Measurements from ENCODE around the gene TIAM1.

The TIAM1 gene

GRCh38 chr21:31290765-31291164 lies 53.3 kb downstream of the TIAM1 start:
- Histone ChIP-seq H3K4me3 (no peak overlapping the region), H3K27ac (no peak overlapping the region)
- DNase-seq (ENCODE audit: low spot score), result no peak
- TF ChIP-seq, protein P1, sequence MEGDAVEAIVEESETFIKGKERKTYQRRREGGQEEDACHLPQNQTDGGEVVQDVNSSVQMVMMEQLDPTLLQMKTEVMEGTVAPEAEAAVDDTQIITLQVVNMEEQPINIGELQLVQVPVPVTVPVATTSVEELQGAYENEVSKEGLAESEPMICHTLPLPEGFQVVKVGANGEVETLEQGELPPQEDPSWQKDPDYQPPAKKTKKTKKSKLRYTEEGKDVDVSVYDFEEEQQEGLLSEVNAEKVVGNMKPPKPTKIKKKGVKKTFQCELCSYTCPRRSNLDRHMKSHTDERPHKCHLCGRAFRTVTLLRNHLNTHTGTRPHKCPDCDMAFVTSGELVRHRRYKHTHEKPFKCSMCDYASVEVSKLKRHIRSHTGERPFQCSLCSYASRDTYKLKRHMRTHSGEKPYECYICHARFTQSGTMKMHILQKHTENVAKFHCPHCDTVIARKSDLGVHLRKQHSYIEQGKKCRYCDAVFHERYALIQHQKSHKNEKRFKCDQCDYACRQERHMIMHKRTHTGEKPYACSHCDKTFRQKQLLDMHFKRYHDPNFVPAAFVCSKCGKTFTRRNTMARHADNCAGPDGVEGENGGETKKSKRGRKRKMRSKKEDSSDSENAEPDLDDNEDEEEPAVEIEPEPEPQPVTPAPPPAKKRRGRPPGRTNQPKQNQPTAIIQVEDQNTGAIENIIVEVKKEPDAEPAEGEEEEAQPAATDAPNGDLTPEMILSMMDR (IDR thresholded peaks at IDR 0.05), result no peak

- H3K27ac ChIP-seq, result no peak overlapping the region
- no peak for DNase-seq (ENCODE audit: low spot score)
- H3K4me3 ChIP-seq, result no peak overlapping the region
- TF ChIP-seq, protein P1 (IDR thresholded peaks at IDR 0.05), result no peak
These were observed 54.4 kb downstream of the TIAM1 start for GRCh38 chr21:31289702-31290101.

DNA sequence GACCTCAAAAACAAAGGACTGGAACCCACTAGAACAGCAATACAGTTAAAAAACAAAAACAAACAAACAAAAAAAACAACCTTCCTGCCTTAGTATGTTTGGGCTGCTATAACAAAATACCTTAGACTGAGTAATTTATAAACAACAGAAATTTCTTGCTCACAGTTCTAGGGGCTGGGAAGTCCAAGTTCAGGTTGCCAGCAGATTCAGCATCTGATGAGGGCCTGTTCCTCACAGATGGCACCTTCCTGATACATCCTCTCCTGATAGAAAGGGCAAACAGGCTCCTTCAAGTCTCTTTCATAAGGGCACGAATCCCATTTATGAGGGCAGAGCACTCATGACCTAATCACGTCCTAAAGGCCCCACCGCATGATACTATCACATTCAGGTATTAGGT lies 55.9 kb downstream of the TIAM1 start:
- no peak overlapping the region for H3K27ac ChIP-seq
- no peak for DNase-seq (ENCODE audit: low spot score)
- TF ChIP-seq, protein P1 (IDR thresholded peaks at IDR 0.05), result no peak
- H3K4me3 ChIP-seq, result no peak overlapping the region

GRCh38 chr21:31287201-31287600 lies 56.9 kb downstream of the TIAM1 start:
- Histone ChIP-seq H3K27ac (no peak overlapping the region), H3K4me3 (no peak overlapping the region)
- no peak for DNase-seq (ENCODE audit: low spot score)
- TF ChIP-seq, protein P1 (IDR thresholded peaks at IDR 0.05), result no peak

- TF ChIP-seq, protein P1 (IDR thresholded peaks at IDR 0.05), result no peak
- no peak for DNase-seq (ENCODE audit: low spot score)
- Histone ChIP-seq H3K27ac (no peak overlapping the region), H3K4me3 (no peak overlapping the region)
These were observed 57.4 kb downstream of the TIAM1 start for GRCh38 chr21:31286621-31287020.

DNA sequence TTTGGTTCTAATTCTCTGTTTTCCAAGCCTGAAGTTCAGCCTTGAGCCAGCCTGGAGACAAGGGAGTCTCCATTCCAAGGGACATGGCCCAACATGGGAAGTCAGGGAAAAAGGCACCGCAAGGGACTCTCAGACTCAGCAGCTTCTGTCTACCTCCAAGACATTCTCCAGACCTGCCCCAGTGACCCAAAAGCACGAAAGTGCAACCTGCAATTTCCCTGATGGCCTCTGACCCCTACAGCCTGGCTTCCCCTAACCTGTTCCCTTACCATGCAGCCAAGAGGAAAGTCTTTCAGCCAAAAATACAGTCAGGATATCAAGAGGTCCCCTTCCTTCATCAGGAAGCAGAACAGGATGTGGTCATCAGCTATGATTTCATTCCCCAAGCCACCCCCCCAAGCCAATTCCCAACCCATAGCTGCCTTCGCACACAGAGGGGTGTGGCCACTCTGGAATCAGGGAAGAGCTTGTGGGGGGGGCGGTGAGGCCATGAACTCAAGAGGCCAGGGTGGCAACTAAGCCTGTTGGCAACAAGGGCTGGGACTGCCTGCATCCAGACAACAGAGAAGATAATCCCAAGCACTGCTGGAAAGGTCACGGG lies 59.2 kb downstream of the TIAM1 start:
- Histone ChIP-seq H3K4me3 (no peak overlapping the region), H3K27ac (no peak overlapping the region)
- TF ChIP-seq, protein P1 (IDR thresholded peaks at IDR 0.05), result no peak
- DNase-seq (ENCODE audit: low spot score), result no peak

DNA sequence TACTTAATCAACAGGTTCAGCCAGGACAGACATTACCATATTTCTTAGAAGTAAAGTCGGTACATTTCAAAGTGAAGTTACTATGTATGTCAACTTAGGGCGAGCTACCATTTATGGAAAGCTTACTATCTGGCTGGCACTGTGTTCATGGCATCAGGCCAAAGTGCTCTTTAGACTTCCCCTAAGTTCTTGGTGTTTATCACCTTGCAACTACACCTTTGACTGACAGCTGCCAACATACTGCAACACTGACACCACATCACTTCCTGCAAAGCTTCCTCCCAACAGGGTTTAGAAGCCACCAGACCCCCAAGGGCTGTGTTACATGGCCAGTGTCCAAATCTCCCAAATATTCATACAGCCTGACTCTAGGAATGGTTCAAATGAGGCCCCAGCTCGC lies 61.0 kb downstream of the TIAM1 start:
- Histone ChIP-seq H3K4me3 (no peak overlapping the region), H3K27ac (no peak overlapping the region)
- TF ChIP-seq, protein P1 (IDR thresholded peaks at IDR 0.05), result no peak
- no peak for DNase-seq (ENCODE audit: low spot score)
